Peyer's patch (tissue), 4 donors: ENCODE results near the gene TAF1C.

Experiments
- POLR2A ChIP-seq, 2 donors: fragments of 450-650 bp; IDR thresholded peaks; one replicate each; pipeline ENCODE4 v1.5.1; 2017; ENCODE audit warnings: antibody characterized with exemption in 2 of 2, mild to moderate bottlenecking in 2 of 2, moderate library complexity in 2 of 2
- TF ChIP-seq, protein P1 (sequence below), 6 experiments: fragments of 450-650 bp in 4 of 6; fragments of 200-600 bp in 2 of 6; sonication (generic) in 1 of 6; IDR thresholded peaks; one replicate each; pipeline ENCODE4 v1.5.1; 2017 to 2019; ENCODE audit warnings: antibody characterized with exemption in 6 of 6, mild to moderate bottlenecking in 3 of 6, moderate library complexity in 1 of 6

DNA sequence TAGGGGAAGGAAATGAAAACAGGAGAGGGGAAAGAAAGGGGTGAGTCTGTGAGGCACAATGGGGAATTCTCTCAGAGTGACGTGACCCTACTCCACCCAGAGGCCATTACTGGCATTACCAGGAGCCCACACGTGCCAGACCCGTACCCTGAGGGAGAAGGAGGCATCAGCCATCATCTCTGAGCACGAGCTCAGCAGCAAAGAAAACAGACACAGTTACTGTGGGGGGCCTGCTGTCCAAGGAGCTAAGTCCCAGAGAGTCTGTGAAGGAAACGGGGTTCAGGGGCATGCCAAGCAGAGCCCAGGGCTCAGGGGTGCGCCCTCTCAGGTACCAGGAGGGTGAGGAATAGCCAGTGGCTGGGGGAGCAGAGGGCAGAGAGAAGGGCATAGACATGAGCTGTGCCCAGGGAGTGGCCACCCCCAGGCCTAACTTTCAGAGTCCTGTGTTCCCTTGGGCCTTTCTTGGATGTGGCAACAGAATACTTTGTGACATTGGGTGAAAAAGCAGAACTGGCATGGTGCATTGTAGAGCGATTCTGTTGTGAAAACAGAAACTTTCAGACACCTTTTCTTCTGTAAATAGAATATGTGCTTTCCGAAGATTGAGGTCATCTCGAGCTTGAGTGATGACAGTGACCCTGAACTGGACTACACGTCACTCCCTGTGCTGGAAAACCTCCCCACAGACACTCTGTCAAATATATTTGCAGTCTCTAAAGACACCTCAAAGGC, 11.3 kb downstream of the TAF1C start:
- TF ChIP-seq, protein P1, sequence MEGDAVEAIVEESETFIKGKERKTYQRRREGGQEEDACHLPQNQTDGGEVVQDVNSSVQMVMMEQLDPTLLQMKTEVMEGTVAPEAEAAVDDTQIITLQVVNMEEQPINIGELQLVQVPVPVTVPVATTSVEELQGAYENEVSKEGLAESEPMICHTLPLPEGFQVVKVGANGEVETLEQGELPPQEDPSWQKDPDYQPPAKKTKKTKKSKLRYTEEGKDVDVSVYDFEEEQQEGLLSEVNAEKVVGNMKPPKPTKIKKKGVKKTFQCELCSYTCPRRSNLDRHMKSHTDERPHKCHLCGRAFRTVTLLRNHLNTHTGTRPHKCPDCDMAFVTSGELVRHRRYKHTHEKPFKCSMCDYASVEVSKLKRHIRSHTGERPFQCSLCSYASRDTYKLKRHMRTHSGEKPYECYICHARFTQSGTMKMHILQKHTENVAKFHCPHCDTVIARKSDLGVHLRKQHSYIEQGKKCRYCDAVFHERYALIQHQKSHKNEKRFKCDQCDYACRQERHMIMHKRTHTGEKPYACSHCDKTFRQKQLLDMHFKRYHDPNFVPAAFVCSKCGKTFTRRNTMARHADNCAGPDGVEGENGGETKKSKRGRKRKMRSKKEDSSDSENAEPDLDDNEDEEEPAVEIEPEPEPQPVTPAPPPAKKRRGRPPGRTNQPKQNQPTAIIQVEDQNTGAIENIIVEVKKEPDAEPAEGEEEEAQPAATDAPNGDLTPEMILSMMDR (IDR thresholded peaks at IDR 0.05): peak; percentile 60 to 82 (median 67)
- TF ChIP-seq POLR2A (IDR thresholded peaks at IDR 0.05): no peak
